HCT116 (cell line): ENCODE measurements around the gene MBD3L5. TPM values are rescaled to one million over a fixed set of nuclear protein-coding genes. Genes with fewer than 3 reads are reported as not detected.
"Not testable (repeated sequence)": the region's sequence is repeated elsewhere in the genome, so short reads cannot be mapped to it uniquely, and the experiment has no call there.

Source experiments
- ATAC-seq: fragments of 200-7000 bp; cut with Tn5 transposase; 2 replicates; pipeline ENCODE4 v1.9.1; 2020; ENCODE audit warnings: mild to moderate bottlenecking, moderate library complexity
- Bru-seq: library from RNA; stranded (reverse); fragments of 400-500 nt; gene quantifications from one replicate; lab custom pipeline; 2021; lab: Mats Ljungman, UMichigan
- BruChase-seq, 2 experiments: library from RNA; stranded (reverse); fragments of 400-500 nt; gene quantifications; one replicate each; lab custom pipeline; 2021; lab: Mats Ljungman, UMichigan
- BruUV-seq: library from RNA; stranded (reverse); fragments of 400-500 nt; replicated peaks from 2 replicates; lab custom pipeline; 2021; lab: Mats Ljungman, UMichigan
- CTCF ChIA-PET: fragments of 300-600 bp; sonication (Branson Sonifier 250); formaldehyde crosslinking; loops from one replicate; lab custom pipeline; 2021; ENCODE audit warnings: antibody characterized with exemption; lab: Charles Lee
- POLR2A ChIA-PET: fragments of 300-600, 350-600 bp; sonication (Branson Sonifier 250); formaldehyde crosslinking; loops from one replicate; lab custom pipeline; 2021; ENCODE audit warnings: antibody characterized with exemption; lab: Charles Lee
- RAD21 ChIA-PET, 2 experiments: fragments of 300-600 bp; sonication (Branson Sonifier 250); formaldehyde crosslinking; loops; one replicate each; lab custom pipeline; 2023; ENCODE audit warnings: low total read pairs in 2 of 2; ENCODE audit not compliant: uncharacterized antibody in 2 of 2, unreplicated experiment in 2 of 2, low non-redundant PET in 1 of 2; lab: Charles Lee
- DNase-seq: peaks from one replicate; pipeline ENCODE4 v3.0.0-alpha.2; 2010; ENCODE audit warnings: low read depth, low spot score
- H2AFZ ChIP-seq: fragments of 200-600 bp; shearing (Covaris generic), sonication (generic); 2 replicates; pipeline ENCODE4 v1.6.1; 2017; ENCODE audit warnings: low read depth, mixed run types, mixed read lengths, antibody characterized with exemption, low read length; ENCODE audit not compliant: poor library complexity, severe bottlenecking
- H3K27ac ChIP-seq: 2 replicates; pipeline ENCODE4 v1.5.1; 2012; ENCODE audit warnings: low read depth, low read length
- H3K27me3 ChIP-seq: fragments of 200-600 bp; sonication (generic); 2 replicates; pipeline ENCODE4 v1.6.1; 2016; ENCODE audit warnings: mixed run types, low read length, mixed read lengths; ENCODE audit not compliant: insufficient read depth
- H3K36me3 ChIP-seq, 2 experiments: fragments of 200-500 bp in 1 of 2; fragments of 200-600 bp in 1 of 2; sonication (Bioruptor generic) in 1 of 2; sonication (generic) in 1 of 2; 2 replicates each; pipeline versions ENCODE4 v1.5.1 to v1.6.1; 2014 to 2016; ENCODE audit warnings: low read length in 2 of 2, inconsistent platforms in 1 of 2, mixed read lengths in 1 of 2, mixed run types in 1 of 2; ENCODE audit not compliant: insufficient read depth in 2 of 2, control insufficient read depth in 1 of 2
- H3K4me1 ChIP-seq, 2 experiments: fragments of 200-600 bp in 1 of 2; sonication (generic) in 1 of 2; 2 replicates each; pipeline versions ENCODE4 v1.5.1 to v1.6.1; 2012 to 2017; ENCODE audit warnings: low read length in 2 of 2, inconsistent platforms in 1 of 2, mild to moderate bottlenecking in 1 of 2, mixed read lengths in 1 of 2, mixed run types in 1 of 2, moderate library complexity in 1 of 2; ENCODE audit not compliant: insufficient read depth in 2 of 2, control insufficient read depth in 1 of 2
- H3K4me2 ChIP-seq: fragments of 200-600 bp; sonication (generic); 2 replicates; pipeline ENCODE4 v1.6.1; 2017; ENCODE audit warnings: mixed run types, low read length, mixed read lengths
- H3K4me3 ChIP-seq, 2 experiments: fragments of 200-600 bp in 1 of 2; sonication (generic) in 1 of 2; replicated peaks in 1 of 2; 2 replicates each; pipeline ENCODE4 v1.5.1; 2011 to 2016; ENCODE audit warnings: low read length in 2 of 2, control low read depth in 1 of 2, low read depth in 1 of 2, mild to moderate bottlenecking in 1 of 2, mixed read lengths in 1 of 2, mixed run types in 1 of 2
- H3K79me2 ChIP-seq: fragments of 200-600 bp; sonication (generic); 2 replicates; pipeline ENCODE4 v1.6.1; 2017; ENCODE audit warnings: mild to moderate bottlenecking, mixed run types, low read length, moderate library complexity, mixed read lengths; ENCODE audit not compliant: insufficient read depth
- H3K9ac ChIP-seq: fragments of 200-600 bp; sonication (generic); 2 replicates; pipeline ENCODE4 v1.6.1; 2016; ENCODE audit warnings: low read length, mixed read lengths
- H3K9me2 ChIP-seq: fragments of 200-600 bp; sonication (generic), shearing (Covaris generic); 2 replicates; pipeline ENCODE4 v1.6.1; 2017; ENCODE audit warnings: mixed run types, mild to moderate bottlenecking, moderate library complexity; ENCODE audit not compliant: insufficient read depth
- H3K9me3 ChIP-seq, 2 experiments: fragments of 200-500 bp in 1 of 2; fragments of 200-600 bp in 1 of 2; sonication (Bioruptor generic) in 1 of 2; sonication (generic) in 1 of 2; 2 replicates each; pipeline ENCODE4 v1.6.1; 2014 to 2017; ENCODE audit warnings: low read length in 2 of 2, mixed read lengths in 2 of 2, inconsistent platforms in 1 of 2, low read depth in 1 of 2, mild to moderate bottlenecking in 1 of 2, mixed run types in 1 of 2, moderate library complexity in 1 of 2; ENCODE audit not compliant: control insufficient read depth in 1 of 2, insufficient read depth in 1 of 2
- H4K20me1 ChIP-seq: fragments of 200-600 bp; sonication (generic), shearing (Covaris generic); 2 replicates; pipeline ENCODE4 v1.6.1; 2017; ENCODE audit warnings: mixed run types, mild to moderate bottlenecking, moderate library complexity; ENCODE audit not compliant: insufficient read depth
- EGR1 ChIP-seq: IDR thresholded peaks from 2 replicates; pipeline ENCODE4 v1.6.1; 2012; ENCODE audit warnings: low read depth
- ELF1 ChIP-seq: IDR thresholded peaks from 2 replicates; pipeline ENCODE4 v1.6.1; 2012; ENCODE audit warnings: low read depth, borderline replicate concordance
- FOSL1 ChIP-seq: IDR thresholded peaks from 2 replicates; pipeline ENCODE4 v1.6.1; 2012; ENCODE audit warnings: low read depth
- POLR2AphosphoS5 ChIP-seq: IDR thresholded peaks from 2 replicates; pipeline ENCODE4 v1.6.1; 2011; ENCODE audit warnings: mild to moderate bottlenecking, low read depth, low read length, moderate library complexity
- SIN3A ChIP-seq: IDR thresholded peaks from 2 replicates; pipeline ENCODE4 v1.6.1; 2012; ENCODE audit warnings: low read depth
- ZFX ChIP-seq: fragments of 450-650 bp; IDR thresholded peaks from 2 replicates; pipeline ENCODE4 v1.6.1; 2017
- intact Hi-C: fragments of 100-400 bp; cut with micrococcal nuclease; formaldehyde crosslinking; loops from 2 replicates; pipeline ENCODE4 v1.10.0; 2022
- long read RNA-seq: library from polyadenylated mRNA; unstranded; transcript quantifications from one replicate; pipeline ENCODE4 v2.0.0, GENCODE V29; 2021; ENCODE audit not compliant: unreplicated experiment
- polyA plus RNA-seq: library from polyadenylated mRNA; unstranded; fragments of >200 nt; gene quantifications from 2 replicates; pipeline ENCODE4 v1.2.1, GENCODE V29; 2012; ENCODE audit warnings: missing spikeins
- total RNA-seq: library from RNA; stranded (reverse); gene quantifications from one replicate; pipeline ENCODE4 v1.2.1, GENCODE V29; 2021; ENCODE audit not compliant: unreplicated experiment
- TF ChIP-seq, protein P1 (sequence below): IDR thresholded peaks from 2 replicates; pipeline ENCODE4 v1.6.1; 2011; ENCODE audit warnings: mild to moderate bottlenecking, low read length, moderate library complexity; ENCODE audit not compliant: insufficient replicate concordance; ENCODE audit errors: extremely low read depth
- TF ChIP-seq, protein P2 (sequence below): IDR thresholded peaks from 2 replicates; pipeline ENCODE4 v1.6.1; 2012

The MBD3L5 gene
- total RNA-seq: not detected
- polyA plus RNA-seq: not detected in 2 replicates
- Bru-seq, nascent RNA: not detected
- not detected for BruChase-seq, experiment 1, labeled RNA remaining after a 6-hour chase
- not detected for BruChase-seq, experiment 2, labeled RNA remaining after a 2-hour chase
- long read RNA-seq: 0 reads

DNA sequence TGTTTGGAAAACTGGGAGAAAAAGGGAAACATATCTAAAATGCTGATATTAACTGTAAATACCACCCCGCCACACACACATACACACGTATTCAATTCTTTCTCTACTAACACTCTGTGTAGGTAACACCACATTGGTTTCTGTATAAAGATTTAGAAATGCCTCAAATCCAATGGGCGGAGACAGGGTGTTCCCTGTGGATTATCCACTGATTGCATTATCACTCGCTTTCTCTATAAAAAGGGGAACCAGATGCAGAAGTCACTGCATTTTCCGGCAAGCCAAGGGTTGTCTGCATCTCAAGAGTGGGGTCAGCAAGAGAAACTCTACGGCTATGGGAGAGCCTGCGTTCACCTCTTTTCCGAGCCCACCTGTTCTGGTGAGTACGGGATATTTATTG lies at the start of gene MBD3L5:
Gene MBD3L5, plus strand, starts transcription at position 301 of the 400 bp plus-strand sequence. Its CDS starts 34 bp downstream, at position 335.
- H3K9me2 ChIP-seq, DNase-seq, CTCF ChIA-PET, H3K27ac ChIP-seq, RAD21 ChIA-PET, H3K9ac ChIP-seq, H4K20me1 ChIP-seq, intact Hi-C loops, H3K4me1 ChIP-seq, ATAC-seq, H2AFZ ChIP-seq, H3K4me3 ChIP-seq, H3K4me2 ChIP-seq, POLR2A ChIA-PET, H3K9me3 ChIP-seq, BruUV-seq, H3K79me2 ChIP-seq, H3K36me3 ChIP-seq, H3K27me3 ChIP-seq: not testable (repeated sequence)

DNA sequence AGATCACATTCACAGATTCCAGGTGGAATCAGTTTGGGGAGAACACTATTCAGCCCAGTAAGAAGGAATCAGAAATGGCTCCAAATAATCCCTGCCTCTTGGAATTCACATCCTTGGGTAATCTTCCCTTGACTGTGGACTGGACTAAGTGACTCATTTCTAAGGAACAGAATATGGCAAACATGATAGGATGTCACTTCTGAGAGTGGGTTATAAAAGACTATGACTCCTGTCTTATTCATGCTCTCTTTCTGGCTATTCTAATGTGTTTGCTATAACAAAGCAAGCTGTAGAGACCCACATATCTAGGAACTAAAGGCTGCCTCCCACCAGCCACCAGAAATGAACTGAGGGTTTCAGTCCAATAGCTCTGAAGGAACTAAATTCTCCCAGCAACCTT lies 46.9 kb upstream of the MBD3L5 start:
- TF ChIP-seq POLR2AphosphoS5 (no peak), FOSL1 (no peak), EGR1 (no peak), ELF1 (no peak), ZFX (no peak), SIN3A (no peak)
- TF ChIP-seq, protein P1, sequence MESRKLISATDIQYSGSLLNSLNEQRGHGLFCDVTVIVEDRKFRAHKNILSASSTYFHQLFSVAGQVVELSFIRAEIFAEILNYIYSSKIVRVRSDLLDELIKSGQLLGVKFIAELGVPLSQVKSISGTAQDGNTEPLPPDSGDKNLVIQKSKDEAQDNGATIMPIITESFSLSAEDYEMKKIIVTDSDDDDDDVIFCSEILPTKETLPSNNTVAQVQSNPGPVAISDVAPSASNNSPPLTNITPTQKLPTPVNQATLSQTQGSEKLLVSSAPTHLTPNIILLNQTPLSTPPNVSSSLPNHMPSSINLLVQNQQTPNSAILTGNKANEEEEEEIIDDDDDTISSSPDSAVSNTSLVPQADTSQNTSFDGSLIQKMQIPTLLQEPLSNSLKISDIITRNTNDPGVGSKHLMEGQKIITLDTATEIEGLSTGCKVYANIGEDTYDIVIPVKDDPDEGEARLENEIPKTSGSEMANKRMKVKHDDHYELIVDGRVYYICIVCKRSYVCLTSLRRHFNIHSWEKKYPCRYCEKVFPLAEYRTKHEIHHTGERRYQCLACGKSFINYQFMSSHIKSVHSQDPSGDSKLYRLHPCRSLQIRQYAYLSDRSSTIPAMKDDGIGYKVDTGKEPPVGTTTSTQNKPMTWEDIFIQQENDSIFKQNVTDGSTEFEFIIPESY: no peak
- TF ChIP-seq, protein P2, sequence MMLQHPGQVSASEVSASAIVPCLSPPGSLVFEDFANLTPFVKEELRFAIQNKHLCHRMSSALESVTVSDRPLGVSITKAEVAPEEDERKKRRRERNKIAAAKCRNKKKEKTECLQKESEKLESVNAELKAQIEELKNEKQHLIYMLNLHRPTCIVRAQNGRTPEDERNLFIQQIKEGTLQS: no peak
- ChIA-PET CTCF (interaction anchor here (1.2 to 1.4 kb wide), 2 partner anchors 19 to 20 kb away, joined by 3 read pairs; no protein-coding TSS in a partner anchor), POLR2A (no interaction called here), RAD21 (no interaction called here)
- DNase-seq: no peak
- Histone ChIP-seq H3K27ac (no peak overlapping the region), H3K9ac (no peak overlapping the region), H3K4me3 (no peak overlapping the region), H3K27me3 (no peaks in the 10 kb centered on the region), H3K4me1 (no peaks in the 10 kb centered on the region), H3K36me3 (no peaks in the 10 kb centered on the region), H4K20me1 (no peaks in the 10 kb centered on the region), H3K4me2 (no peak overlapping the region), H2AFZ (no peak overlapping the region), H3K9me3 (peaks cover 12 to 15% of the 10 kb centered on the region in 2 experiments; a peak in 3 of 4 replicates), H3K9me2 (no peaks in the 10 kb centered on the region), H3K79me2 (no peaks in the 10 kb centered on the region)
- intact Hi-C loops: no loop called here
- no TSS peak for BruUV-seq
- ATAC-seq: no peak
